ENCODE results near the gene TNFRSF6B. TPM values are rescaled to one million over a fixed set of nuclear protein-coding genes. Genes with fewer than 3 reads are reported as not detected.

Gene TNFRSF6B
- total RNA-seq, 1 donor from 2014 or later = 817 TPM

DNA sequence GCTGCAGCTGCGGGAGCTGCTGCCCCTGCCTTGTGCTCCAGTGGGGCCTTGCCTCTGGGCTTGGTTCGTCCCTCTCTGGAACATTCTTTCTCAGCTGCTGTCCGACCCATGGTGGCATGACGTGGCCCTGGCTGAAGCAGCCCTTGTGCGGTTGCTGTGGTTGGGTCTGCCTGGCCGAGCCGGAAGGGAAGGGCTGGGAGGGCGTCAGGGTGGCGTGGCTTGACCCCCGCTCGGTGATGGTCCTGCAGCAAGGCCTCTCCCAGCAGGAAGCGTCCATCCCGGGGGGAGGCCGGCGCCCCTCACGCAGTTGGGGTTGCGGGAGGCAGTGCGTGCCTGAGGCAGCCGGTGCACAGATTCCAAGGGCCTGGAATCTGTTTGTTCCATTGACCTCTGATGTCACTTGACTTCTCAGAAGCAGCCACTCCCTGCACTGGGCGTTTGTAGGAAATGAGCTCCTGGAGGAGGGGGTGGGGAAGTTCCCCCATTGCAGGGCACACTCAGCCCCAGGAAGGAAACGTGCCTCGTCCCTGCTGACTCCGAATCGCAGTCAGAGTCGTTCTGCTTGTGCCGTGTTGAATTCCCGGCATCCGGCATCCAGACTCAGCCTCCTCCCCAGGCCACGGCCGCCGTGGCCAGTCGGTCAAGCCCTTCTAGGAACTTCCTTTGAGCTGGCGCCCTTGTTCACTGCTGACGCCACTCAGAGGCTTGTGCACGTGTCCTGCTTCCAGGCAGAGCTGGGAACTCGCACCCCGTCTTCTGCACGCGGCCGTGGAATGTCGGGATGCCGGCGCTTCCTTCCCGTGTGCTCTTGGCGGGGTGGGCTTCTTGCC is 9.7 kb upstream of the TNFRSF6B start:
- TF ChIP-seq, protein P1, sequence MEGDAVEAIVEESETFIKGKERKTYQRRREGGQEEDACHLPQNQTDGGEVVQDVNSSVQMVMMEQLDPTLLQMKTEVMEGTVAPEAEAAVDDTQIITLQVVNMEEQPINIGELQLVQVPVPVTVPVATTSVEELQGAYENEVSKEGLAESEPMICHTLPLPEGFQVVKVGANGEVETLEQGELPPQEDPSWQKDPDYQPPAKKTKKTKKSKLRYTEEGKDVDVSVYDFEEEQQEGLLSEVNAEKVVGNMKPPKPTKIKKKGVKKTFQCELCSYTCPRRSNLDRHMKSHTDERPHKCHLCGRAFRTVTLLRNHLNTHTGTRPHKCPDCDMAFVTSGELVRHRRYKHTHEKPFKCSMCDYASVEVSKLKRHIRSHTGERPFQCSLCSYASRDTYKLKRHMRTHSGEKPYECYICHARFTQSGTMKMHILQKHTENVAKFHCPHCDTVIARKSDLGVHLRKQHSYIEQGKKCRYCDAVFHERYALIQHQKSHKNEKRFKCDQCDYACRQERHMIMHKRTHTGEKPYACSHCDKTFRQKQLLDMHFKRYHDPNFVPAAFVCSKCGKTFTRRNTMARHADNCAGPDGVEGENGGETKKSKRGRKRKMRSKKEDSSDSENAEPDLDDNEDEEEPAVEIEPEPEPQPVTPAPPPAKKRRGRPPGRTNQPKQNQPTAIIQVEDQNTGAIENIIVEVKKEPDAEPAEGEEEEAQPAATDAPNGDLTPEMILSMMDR (conservative IDR thresholded peaks at IDR 0.05; ENCODE audit: low read depth, low read length) = no peak
- peak; percentile 56 for DNase-seq (ENCODE audit: low read depth)
- H3K4me3 ChIP-seq (ENCODE audit: low read depth, low read length) = no peak overlapping the region

DNA sequence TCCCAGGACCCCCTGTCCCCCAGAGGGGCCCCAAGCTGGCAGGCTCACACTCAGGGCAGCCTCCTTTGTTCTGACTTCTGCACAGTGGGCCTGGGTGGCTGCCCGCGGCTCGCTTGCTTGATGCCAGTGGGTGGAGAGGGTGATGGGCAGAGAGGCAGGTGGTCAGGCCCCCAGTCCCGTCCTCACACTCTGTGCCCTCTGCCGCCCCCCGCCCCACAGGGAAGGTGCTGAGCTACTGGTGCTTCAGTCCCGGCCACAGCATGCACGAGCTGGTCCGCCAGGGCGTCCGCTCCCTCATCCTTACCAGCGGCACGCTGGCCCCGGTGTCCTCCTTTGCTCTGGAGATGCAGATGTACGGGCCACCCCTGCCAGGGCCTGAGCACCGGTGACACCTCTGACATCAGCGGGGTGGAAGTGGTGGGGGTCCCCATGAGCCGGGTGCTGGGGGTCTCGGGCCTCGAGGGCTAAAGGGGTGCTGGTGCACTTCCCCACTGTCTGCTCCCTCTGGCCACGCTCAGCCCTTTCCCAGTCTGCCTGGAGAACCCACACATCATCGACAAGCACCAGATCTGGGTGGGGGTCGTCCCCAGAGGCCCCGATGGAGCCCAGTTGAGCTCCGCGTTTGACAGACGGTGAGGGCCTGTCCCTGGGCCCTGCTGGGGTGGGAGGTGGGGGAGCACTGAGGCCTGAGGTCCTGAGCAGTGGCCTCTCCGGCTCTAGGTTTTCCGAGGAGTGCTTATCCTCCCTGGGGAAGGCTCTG is 8.9 kb upstream of the TNFRSF6B start:
- no peak for DNase-seq (ENCODE audit: low read depth)
- no peak overlapping the region for H3K4me3 ChIP-seq (ENCODE audit: low read depth, low read length)
- TF ChIP-seq, protein P1 (conservative IDR thresholded peaks at IDR 0.05; ENCODE audit: low read depth, low read length) = no peak

DNA sequence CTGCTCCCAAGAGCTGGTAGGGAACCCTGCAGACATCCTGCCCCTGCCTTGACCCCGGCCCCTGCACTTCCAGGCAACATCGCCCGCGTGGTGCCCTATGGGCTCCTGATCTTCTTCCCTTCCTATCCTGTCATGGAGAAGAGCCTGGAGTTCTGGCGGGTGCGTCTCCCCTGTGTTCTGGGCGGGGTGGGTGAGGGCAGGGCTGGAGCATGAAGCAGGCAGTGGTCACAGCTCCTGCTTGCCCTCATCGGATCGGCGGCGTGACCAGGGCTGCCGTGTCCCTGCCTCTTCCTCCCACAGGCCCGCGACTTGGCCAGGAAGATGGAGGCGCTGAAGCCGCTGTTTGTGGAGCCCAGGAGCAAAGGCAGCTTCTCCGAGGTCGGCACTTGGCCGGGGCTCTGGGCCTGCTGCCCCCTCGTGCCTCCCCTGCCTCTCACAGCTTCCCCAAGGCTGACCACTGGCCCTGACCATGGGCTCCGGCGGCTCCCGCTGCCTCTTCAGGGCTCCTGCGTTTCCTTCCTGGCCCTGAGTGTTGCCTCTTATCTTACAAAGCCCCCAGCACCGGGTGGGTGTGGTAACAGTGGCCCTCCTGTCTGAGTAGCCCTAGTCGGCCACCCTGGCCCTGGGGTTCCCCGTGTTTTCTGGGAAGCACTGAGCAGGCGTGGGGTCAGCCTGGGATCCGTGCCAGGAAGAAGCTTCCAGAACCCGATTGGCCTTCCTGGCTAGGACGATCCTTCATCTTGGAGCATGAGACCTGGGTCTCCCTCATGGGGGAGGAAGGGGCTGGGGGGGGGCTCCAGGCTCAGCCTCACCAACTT is 8.0 kb upstream of the TNFRSF6B start:
- no peak for DNase-seq (ENCODE audit: low read depth)
- TF ChIP-seq, protein P1 (conservative IDR thresholded peaks at IDR 0.05; ENCODE audit: low read depth, low read length) = no peak
- no peak overlapping the region for H3K4me3 ChIP-seq (ENCODE audit: low read depth, low read length)

- TF ChIP-seq, protein P1 (conservative IDR thresholded peaks at IDR 0.05; ENCODE audit: low read depth, low read length) = no peak
- DNase-seq (ENCODE audit: low read depth) = no peak
- H3K4me3 ChIP-seq (ENCODE audit: low read depth, low read length) = no peak overlapping the region
These were observed 7.1 kb upstream of the TNFRSF6B start for GRCh38 chr20:63689046-63690002.

DNA sequence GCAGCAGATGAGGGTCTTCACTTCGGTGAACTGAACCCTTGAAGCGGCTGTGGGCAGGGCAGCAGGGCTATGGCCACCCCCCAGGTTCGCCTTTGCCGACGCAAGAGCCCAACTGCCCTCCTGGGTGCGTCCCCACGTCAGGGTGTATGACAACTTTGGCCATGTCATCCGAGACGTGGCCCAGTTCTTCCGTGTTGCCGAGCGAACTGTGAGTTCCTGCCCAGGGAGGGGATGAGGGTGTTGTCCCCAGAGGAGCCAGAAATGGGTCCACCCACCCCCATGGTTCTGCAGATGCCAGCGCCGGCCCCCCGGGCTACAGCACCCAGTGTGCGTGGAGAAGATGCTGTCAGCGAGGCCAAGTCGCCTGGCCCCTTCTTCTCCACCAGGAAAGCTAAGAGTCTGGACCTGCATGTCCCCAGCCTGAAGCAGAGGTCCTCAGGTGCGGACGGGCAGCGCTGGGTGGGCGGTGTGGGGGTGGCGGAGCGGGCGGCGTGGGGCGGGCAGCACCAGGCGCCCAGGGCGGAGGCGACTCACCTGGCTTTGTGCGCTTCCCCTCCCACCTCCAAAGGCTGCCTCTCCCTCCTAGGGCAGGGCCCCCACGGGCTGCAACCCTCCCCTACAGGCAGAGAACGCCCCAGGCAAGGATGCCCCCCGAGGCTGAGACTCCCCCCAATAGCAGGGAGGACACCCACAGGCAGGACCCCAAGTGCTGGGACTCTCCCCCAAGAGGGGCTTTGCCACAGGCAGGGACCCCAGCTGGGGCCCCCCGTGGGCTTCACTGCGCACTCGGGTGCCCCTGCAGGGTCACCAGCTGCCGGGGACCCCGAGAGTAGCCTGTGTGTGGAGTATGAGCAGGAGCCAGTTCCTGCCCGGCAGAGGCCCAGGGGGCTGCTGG is 6.2 kb upstream of the TNFRSF6B start:
- no peak overlapping the region for H3K4me3 ChIP-seq (ENCODE audit: low read depth, low read length)
- DNase-seq (ENCODE audit: low read depth) = no peak
- TF ChIP-seq, protein P1 (conservative IDR thresholded peaks at IDR 0.05; ENCODE audit: low read depth, low read length) = no peak

Measured in epithelial cell of proximal tubule (primary cell).